ENCODE measurements around the gene SEC14L6.

DNA sequence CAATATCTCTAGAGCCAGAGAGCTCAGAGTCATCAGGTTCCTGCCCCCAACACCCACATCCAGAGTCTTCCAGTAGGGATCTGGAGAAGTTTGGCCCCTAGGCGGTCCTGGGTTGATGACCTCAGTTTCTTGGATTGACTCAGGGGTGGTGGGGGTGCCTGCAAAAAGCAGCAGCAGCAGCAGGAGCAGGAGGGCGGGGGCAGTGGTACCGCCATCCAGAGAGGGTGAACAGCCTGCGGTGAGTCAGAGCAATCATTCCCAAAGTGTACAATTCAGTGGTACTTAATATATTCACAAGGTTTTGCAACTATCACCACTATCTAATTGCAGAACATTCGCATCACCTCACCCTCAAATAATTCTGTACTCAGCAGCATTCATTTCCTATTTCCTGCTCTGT lies 64.8 kb downstream of the SEC14L6 start:
- TF ChIP-seq, protein P1, sequence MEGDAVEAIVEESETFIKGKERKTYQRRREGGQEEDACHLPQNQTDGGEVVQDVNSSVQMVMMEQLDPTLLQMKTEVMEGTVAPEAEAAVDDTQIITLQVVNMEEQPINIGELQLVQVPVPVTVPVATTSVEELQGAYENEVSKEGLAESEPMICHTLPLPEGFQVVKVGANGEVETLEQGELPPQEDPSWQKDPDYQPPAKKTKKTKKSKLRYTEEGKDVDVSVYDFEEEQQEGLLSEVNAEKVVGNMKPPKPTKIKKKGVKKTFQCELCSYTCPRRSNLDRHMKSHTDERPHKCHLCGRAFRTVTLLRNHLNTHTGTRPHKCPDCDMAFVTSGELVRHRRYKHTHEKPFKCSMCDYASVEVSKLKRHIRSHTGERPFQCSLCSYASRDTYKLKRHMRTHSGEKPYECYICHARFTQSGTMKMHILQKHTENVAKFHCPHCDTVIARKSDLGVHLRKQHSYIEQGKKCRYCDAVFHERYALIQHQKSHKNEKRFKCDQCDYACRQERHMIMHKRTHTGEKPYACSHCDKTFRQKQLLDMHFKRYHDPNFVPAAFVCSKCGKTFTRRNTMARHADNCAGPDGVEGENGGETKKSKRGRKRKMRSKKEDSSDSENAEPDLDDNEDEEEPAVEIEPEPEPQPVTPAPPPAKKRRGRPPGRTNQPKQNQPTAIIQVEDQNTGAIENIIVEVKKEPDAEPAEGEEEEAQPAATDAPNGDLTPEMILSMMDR (IDR thresholded peaks at IDR 0.05; ENCODE audit: low read depth, low read length, poor library complexity, severe bottlenecking): no peak
- no peak for TF ChIP-seq EZH2phosphoT487 (IDR thresholded peaks at IDR 0.05; ENCODE audit: borderline replicate concordance, low read length)

Measured in DOHH2 (cell line).